PC-9 (cell line): ENCODE data around the gene ANAPC15.

Experiments
- EZH2 ChIP-seq: fragments of 200-600 bp; sonication (generic); IDR thresholded peaks from 2 replicates; pipeline ENCODE4 v1.8.0; 2017; ENCODE audit warnings: antibody characterized with exemption, low read depth
- TF ChIP-seq, protein P1 (sequence below): fragments of 200-600 bp; sonication (generic); conservative IDR thresholded peaks from 2 replicates; pipeline ENCODE4 v1.6.1; 2017; ENCODE audit warnings: mixed run types, antibody characterized with exemption, mild to moderate bottlenecking, moderate library complexity

DNA sequence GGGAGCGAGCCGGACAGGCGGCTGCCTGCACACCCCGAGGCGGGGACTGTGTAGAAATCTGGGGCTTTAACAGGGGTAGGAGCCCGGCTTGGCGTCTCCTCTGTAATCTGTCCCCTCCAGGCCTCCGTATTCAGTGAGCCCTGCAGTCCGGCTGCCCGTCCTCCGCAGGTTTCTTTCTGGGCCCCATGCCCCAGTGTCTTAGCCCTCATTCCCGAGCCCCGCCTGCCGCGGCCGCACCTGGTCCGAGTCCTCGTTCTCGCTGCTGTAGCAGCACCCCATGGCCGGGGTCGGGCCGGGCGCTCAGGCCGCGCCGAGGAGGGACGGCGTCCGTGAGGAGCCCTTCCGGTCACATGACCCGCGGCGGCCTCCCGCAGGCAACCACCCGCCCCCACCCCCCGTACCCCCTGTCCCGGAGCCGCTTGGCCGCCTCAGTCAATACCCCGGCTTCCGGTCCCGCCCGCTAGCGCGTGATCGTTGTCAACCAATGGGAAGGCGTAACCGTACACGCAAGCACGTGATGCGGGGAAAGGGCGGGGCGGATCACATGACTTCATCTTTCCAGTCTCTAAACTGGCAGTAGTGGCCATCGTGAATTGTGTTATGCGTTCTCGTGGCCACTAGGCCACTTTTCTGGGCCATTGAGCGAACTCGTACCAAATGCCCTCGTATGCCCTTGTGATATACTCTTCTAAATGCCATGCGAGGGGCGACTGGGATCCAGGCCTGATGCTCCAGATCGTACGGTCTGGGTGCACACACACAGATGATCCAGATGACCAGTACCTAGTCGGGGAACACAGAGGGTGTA, 9.3 kb downstream of the ANAPC15 start, which contains the start of gene LAMTOR1:
- TF ChIP-seq EZH2, result no peak
- TF ChIP-seq, protein P1, sequence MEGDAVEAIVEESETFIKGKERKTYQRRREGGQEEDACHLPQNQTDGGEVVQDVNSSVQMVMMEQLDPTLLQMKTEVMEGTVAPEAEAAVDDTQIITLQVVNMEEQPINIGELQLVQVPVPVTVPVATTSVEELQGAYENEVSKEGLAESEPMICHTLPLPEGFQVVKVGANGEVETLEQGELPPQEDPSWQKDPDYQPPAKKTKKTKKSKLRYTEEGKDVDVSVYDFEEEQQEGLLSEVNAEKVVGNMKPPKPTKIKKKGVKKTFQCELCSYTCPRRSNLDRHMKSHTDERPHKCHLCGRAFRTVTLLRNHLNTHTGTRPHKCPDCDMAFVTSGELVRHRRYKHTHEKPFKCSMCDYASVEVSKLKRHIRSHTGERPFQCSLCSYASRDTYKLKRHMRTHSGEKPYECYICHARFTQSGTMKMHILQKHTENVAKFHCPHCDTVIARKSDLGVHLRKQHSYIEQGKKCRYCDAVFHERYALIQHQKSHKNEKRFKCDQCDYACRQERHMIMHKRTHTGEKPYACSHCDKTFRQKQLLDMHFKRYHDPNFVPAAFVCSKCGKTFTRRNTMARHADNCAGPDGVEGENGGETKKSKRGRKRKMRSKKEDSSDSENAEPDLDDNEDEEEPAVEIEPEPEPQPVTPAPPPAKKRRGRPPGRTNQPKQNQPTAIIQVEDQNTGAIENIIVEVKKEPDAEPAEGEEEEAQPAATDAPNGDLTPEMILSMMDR, result peak; percentile 68; the same call in 1 of the 2 replicates
